GM12801 (cell line): ENCODE measurements around the gene LRRC2.

Source experiments
- TF ChIP-seq, protein P1 (sequence below): IDR thresholded peaks from one replicate; pipeline ENCODE4 v1.5.1; 2011; ENCODE audit warnings: control low read depth; ENCODE audit not compliant: insufficient read length; ENCODE audit errors: extremely low read depth

Gene LRRC2

DNA sequence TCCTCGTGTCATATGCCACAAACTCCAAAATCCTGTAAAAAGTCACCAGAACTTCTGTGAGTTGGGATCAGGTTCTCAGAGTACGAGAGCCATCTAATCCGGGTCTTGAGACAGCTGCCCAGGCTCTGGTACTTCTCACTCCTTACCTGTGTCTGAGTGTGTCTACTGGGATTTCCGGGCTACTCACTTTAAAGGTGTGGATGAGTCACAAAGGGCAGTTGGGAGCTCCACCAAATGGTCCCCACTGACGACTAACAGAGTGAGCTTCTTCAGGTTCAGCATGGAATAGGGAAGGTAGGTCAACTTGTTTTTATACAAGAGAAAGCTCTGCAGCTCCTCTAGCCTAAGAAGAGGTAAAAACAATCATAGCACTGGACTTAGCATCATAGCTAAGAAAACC lies 38.9 kb downstream of the LRRC2 start:
- TF ChIP-seq, protein P1, sequence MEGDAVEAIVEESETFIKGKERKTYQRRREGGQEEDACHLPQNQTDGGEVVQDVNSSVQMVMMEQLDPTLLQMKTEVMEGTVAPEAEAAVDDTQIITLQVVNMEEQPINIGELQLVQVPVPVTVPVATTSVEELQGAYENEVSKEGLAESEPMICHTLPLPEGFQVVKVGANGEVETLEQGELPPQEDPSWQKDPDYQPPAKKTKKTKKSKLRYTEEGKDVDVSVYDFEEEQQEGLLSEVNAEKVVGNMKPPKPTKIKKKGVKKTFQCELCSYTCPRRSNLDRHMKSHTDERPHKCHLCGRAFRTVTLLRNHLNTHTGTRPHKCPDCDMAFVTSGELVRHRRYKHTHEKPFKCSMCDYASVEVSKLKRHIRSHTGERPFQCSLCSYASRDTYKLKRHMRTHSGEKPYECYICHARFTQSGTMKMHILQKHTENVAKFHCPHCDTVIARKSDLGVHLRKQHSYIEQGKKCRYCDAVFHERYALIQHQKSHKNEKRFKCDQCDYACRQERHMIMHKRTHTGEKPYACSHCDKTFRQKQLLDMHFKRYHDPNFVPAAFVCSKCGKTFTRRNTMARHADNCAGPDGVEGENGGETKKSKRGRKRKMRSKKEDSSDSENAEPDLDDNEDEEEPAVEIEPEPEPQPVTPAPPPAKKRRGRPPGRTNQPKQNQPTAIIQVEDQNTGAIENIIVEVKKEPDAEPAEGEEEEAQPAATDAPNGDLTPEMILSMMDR: no peak

DNA sequence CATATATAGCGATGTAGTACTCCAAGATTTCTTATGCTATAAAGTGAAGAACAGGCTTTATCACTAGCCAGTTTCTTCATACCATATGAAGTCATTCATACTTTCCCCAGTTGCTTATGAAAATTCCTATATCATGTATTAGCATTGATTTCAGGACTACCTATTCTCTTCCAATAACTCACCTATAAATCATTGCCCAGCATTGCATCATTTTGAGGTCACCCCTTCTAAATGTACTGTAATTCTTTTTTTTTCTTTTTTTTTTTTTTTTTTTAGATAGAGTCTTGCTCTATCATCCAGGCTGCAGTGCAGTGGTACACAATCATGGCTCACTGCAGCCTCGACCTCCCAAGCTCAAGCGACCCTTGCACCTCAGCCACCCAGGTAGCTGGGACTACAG lies 41.3 kb downstream of the LRRC2 start:
- TF ChIP-seq, protein P1: no peak

DNA sequence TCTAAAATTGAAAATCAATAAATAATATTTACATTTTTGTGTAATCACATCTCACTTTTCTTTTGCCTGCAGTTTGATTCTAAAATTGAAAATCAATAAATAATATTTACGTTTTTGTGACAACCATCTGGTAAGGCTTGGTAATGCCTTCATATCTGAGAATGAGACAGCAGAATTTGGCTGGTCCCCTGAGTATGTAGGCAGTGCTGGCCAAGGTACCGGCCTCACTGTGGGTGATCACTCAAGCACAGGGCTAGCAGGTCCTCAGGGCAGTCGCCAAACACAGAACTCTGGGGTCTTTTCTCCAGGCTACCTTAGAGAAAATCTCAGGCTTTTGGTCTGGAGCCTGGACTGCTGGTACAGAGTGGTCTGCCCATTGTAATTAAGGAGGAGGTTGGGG lies 42.1 kb downstream of the LRRC2 start:
- TF ChIP-seq, protein P1: no peak

DNA sequence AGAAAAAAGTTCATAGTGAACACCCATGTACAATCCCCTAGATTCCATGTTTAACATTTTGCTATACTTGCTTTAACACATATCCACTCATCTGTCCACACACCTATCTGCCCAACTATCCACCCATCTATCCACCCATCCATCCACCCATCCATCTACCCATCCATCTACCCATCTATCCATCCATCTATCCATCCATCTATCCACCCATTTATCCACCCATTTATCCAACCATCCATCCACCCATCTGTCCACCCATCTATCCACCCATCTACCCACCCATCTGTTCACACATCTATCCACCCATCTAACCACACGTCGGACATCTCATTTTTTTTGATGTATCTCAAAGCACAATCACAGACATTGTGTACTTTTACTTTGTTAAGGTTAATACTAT lies 42.5 kb downstream of the LRRC2 start:
- TF ChIP-seq, protein P1: no peak

DNA sequence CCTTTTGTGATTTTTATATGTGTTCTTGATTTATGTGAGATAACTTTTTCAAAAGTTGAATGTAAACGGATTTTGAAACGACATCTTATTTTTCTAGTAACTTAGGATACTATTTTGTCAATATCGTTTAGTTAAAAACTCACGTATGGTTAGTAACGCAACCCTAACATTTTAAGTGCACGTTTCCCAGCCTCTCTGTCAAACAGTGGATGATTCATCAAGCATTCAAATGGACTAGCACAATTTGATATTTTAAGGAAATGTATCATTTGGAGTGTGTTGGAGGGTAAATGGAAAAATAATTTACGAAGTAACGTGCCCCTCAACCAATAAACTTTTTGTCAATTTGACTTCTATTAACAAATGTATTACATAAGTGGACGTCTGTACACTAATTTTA lies 45.0 kb downstream of the LRRC2 start:
- TF ChIP-seq, protein P1: no peak

DNA sequence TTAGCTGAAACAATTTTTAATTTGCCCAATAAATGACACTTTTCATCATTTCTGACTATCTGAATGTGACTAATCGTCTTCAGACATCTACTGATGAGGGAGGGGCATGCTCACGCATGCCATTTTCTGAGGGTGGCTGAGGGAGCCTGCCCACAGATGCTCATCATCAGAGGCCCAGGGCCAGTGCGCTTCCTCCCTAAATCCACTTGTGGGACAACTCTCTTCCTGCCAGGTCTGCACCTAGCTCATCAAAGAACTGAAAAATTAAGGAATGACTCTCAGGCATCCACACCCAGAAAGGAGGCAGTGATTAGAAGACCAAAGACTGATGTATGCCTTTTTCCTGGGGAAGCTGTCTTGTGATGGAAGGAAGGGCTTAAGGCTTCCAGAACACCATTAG lies 45.6 kb downstream of the LRRC2 start:
- TF ChIP-seq, protein P1: no peak

DNA sequence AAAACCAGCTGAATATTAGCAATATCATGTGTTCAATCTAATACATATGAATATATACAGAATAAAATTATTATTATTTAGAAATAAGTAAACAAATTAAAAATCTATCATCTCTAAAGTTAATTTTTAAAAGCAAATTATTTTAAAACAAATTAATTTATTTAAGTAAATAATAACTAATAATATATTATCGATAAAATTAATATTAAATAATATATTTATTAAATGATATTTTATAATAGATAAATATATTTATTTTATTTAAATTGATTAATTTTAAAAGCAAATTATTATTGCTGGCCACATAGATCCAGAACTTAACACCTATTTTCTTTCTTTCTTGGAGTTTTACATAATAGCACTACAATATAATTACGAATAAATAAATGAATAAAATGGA lies 46.1 kb downstream of the LRRC2 start:
- TF ChIP-seq, protein P1: no peak

DNA sequence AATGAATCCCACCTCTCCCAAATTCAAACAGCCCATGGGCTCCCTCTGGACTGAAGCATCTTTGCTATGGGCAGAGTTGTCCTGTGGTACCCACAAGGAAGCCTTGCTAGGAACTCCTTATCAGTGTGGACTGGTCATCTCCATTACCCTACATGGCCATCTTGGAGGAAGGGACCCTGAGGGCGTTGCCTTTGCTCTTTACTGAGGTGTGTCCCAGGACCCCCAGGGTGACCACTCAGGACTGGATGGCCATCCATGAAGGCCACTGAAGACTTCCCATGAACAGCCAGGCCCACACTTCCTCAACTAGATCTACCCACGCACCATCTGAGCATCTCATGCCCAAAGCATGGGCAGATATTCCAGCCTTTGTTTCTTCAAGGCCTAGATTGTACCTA lies 48.3 kb downstream of the LRRC2 start:
- TF ChIP-seq, protein P1: no peak
